GM12878 (cell line): ENCODE results near the gene KLKB1.

Experiments used
- ESRRA ChIP-seq: IDR thresholded peaks from 2 replicates; pipeline ENCODE4 v1.6.1; 2012; ENCODE audit warnings: mild to moderate bottlenecking, low read length, improper control_type of control experiment
- GABPA ChIP-seq: IDR thresholded peaks from 2 replicates; pipeline ENCODE4 v1.6.1; 2014; ENCODE audit warnings: antibody characterized with exemption, low read depth, mild to moderate bottlenecking, inconsistent platforms
- SP1 ChIP-seq: IDR thresholded peaks from one replicate; pipeline ENCODE4 v1.6.1; 2011; ENCODE audit warnings: low read depth, low read length

DNA sequence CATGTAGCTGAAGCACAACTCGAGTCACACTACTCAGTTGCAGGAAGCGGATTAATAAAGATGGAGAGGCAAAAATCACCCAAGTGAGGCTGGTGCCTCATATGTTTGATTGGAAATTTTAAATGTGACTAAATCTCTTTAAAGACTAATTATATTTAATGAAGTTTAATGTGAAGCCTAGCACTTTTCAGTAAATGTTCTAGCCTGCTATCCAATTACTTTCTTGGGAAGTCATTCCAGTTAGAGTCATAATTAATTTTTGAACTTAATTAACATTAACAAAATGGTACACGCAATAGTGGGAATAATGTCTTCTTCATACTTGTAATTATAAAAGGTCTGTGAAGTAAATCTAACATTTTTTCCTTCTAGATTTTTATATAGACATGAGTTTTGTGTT, 59.3 kb downstream of the KLKB1 start:
- TF ChIP-seq GABPA (no peak), SP1 (no peak), ESRRA (no peak)
